ENCODE data around the gene PTP4A1.

PTP4A1 gene

GRCh38 chr6:63611560-63611959 is 39.3 kb downstream of the PTP4A1 start:
- no peak overlapping the region for H3K4me3 Mint-ChIP-seq
- no peak for DNase-seq
- H3K27me3 Mint-ChIP-seq, result no peaks in the 10 kb centered on the region
- H3K4me1 Mint-ChIP-seq, result no peaks in the 10 kb centered on the region
- H3K9me3 Mint-ChIP-seq, result no peaks in the 10 kb centered on the region
- no peak for ATAC-seq (replicated peaks)
- no peaks in the 10 kb centered on the region for H3K36me3 Mint-ChIP-seq
- H3K27ac Mint-ChIP-seq, result no peak overlapping the region

GRCh38 chr6:63615590-63615989 is 43.3 kb downstream of the PTP4A1 start:
- H3K4me1 Mint-ChIP-seq, result no peaks in the 10 kb centered on the region
- ATAC-seq (replicated peaks) (no peak), DNase-seq (no peak)
- H3K36me3 Mint-ChIP-seq, result no peaks in the 10 kb centered on the region
- H3K27ac Mint-ChIP-seq, result no peak overlapping the region
- no peaks in the 10 kb centered on the region for H3K9me3 Mint-ChIP-seq
- H3K27me3 Mint-ChIP-seq, result peaks cover 13 to 21% of the 10 kb centered on the region in 2 donors
- H3K4me3 Mint-ChIP-seq, result no peak overlapping the region
